ENCODE measurements around the gene BMPR1A. TPM values are rescaled to one million over a fixed set of nuclear protein-coding genes. Genes with fewer than 3 reads are reported as not detected.

Gene BMPR1A
- total RNA-seq, 1 experiment from 2014 or later: 104 TPM

- no peak for TF ChIP-seq HMGXB4 (CRISPR knock-in tag; IDR thresholded peaks at IDR 0.05)
These were observed 203.8 kb downstream of the BMPR1A start (continued) for GRCh38 chr10:86960003-86960862.

- Mint-ChIP-seq H3K27ac (no peak overlapping the region), H3K4me1 (peaks cover 40% of the 10 kb centered on the region), H3K36me3 (no peaks in the 10 kb centered on the region), H3K27me3 (ENCODE audit: low read depth) (peaks cover 3% of the 10 kb centered on the region; the same call in 1 of the 2 replicates), H3K4me3 (no peak overlapping the region), H3K9me3 (no peaks in the 10 kb centered on the region)
- TF ChIP-seq ZNF423 (CRISPR knock-in tag; IDR thresholded peaks at IDR 0.05): no peak
- TF ChIP-seq ZBTB43 (CRISPR knock-in tag; IDR thresholded peaks at IDR 0.05): no peak
- TF ChIP-seq ERG (CRISPR knock-in tag; IDR thresholded peaks at IDR 0.05): no peak
- TF ChIP-seq TP53 (CRISPR knock-in tag; IDR thresholded peaks at IDR 0.05): no peak
- TF ChIP-seq NFATC4 (CRISPR knock-in tag; IDR thresholded peaks at IDR 0.05): no peak
- no peak for TF ChIP-seq ZSCAN18 (CRISPR knock-in tag; IDR thresholded peaks at IDR 0.05)
- TF ChIP-seq ZNF263 (CRISPR knock-in tag; IDR thresholded peaks at IDR 0.05; ENCODE audit: low read depth): no peak
- no peak for TF ChIP-seq ZNF219 (CRISPR knock-in tag; IDR thresholded peaks at IDR 0.05; ENCODE audit: borderline replicate concordance)
- no peak for TF ChIP-seq E2F5 (CRISPR knock-in tag; IDR thresholded peaks at IDR 0.05)
- no peak for TF ChIP-seq ATF3 (CRISPR knock-in tag; conservative IDR thresholded peaks at IDR 0.05)
- TF ChIP-seq SMAD3 (CRISPR knock-in tag; IDR thresholded peaks at IDR 0.05; ENCODE audit: borderline replicate concordance): no peak
- TF ChIP-seq KAT7 (CRISPR knock-in tag; IDR thresholded peaks at IDR 0.05; ENCODE audit: borderline replicate concordance): no peak
- TF ChIP-seq ZNF512 (CRISPR knock-in tag; IDR thresholded peaks at IDR 0.05; ENCODE audit: borderline replicate concordance): no peak
- no peak for TF ChIP-seq OVOL2 (CRISPR knock-in tag; IDR thresholded peaks at IDR 0.05; ENCODE audit: borderline replicate concordance)
- DNase-seq (ENCODE audit: low spot score) (peak; percentile 11), ATAC-seq (no peak)
- ChIA-PET POLR2A (interaction anchor here (1.1 to 1.5 kb wide), 2 partner anchors 9 to 15 kb away, joined by 5 read pairs; no protein-coding TSS in a partner anchor), CTCF (interaction anchor here (0.5 to 13.7 kb wide), 18 partner anchors 8 to 561 kb away, joined by 3 to 462 read pairs (median 3); partner anchors contain the start of gene ADIRF)
These were observed 204.5 kb downstream of the BMPR1A start for GRCh38 chr10:86960863-86961434.
